Measurements from ENCODE around the gene TRIM8. TPM values are rescaled to one million over a fixed set of nuclear protein-coding genes. Genes with fewer than 3 reads are reported as not detected.
A peak's percentile ranks its signal among the peaks of the same experiment; 100 is the strongest.

The TRIM8 gene
- total RNA-seq, 1 experiment from 2014 or later, result 37.0 TPM

- Mint-ChIP-seq H3K9me3 (no peaks in the 10 kb centered on the region), H3K4me1 (peaks cover 0 to 1% of the 10 kb centered on the region in 2 experiments; a peak in 1 of 4 replicates), H3K36me3 (ENCODE audit: insufficient read depth in 1 of 3, low read depth in 3 of 3) (peaks cover 4 to 8% (median 5%) of the 10 kb centered on the region in 3 experiments; a peak in 5 of 7 replicates), H3K4me3 (peak overlapping the region in 1 of 2 experiments; percentile 62; a peak in 1 of 5 replicates), H3K27me3 (ENCODE audit: low read depth) (no peaks in the 10 kb centered on the region), H3K27ac (peak overlapping the region in 1 of 3 experiments; percentile 31; a peak in 1 of 7 replicates)
- no peak overlapping the region for H4K8ac ChIP-seq (replicated peaks; ENCODE audit: insufficient read length, low read depth, low read length)
- TF ChIP-seq CTCF (conservative IDR thresholded peaks at IDR 0.05), result no peak
- no peaks in the 10 kb centered on the region for H4K20me1 ChIP-seq (ENCODE audit: control insufficient read depth, insufficient read depth, insufficient read length)
- no peak overlapping the region for H4K91ac ChIP-seq (ENCODE audit: insufficient read length, low read depth, low read length)
- no peak overlapping the region for H3K27ac ChIP-seq (ENCODE audit: insufficient read length, low read depth, low read length)
- no peak overlapping the region for H2AK5ac ChIP-seq (ENCODE audit: insufficient read length, low read length)
- no peak for DNase-seq
- H3K79me1 ChIP-seq (ENCODE audit: insufficient read depth, low read depth, low read length, poor library complexity, severe bottlenecking), result peaks cover 2% of the 10 kb centered on the region
- H3K23me2 ChIP-seq (ENCODE audit: insufficient read length, low read depth, low read length, poor library complexity, severe bottlenecking), result no peaks in the 10 kb centered on the region
- no peak overlapping the region for H2BK12ac ChIP-seq (ENCODE audit: insufficient read length, low read depth, low read length)
- no CpG with 5 or more reads among the region's 6 CpGs for WGBS (ENCODE audit: extremely low coverage, insufficient read length, low lambda C conversion rate)
- no peak overlapping the region for H2BK15ac ChIP-seq (ENCODE audit: low read depth, low read length)
- no peak overlapping the region for H2BK120ac ChIP-seq (ENCODE audit: low read depth, low read length, poor library complexity, severe bottlenecking)
- H3K56ac ChIP-seq (ENCODE audit: insufficient read length, low read depth, low read length), result no peak overlapping the region
- H3K27me3 ChIP-seq (ENCODE audit: insufficient read depth, low read length), result no peaks in the 10 kb centered on the region
- no peaks in the 10 kb centered on the region for H3K4me1 ChIP-seq (ENCODE audit: insufficient read depth, low read length)
- H2BK5ac ChIP-seq (ENCODE audit: insufficient read length, low read length), result no peak overlapping the region
- no peak overlapping the region for H2BK20ac ChIP-seq (ENCODE audit: low read depth, low read length, poor library complexity, severe bottlenecking)
- H3K18ac ChIP-seq (ENCODE audit: insufficient read length, low read depth, low read length), result no peak overlapping the region
- no peak overlapping the region for H3T11ph ChIP-seq (ENCODE audit: low read length)
- no peak overlapping the region for H3K4ac ChIP-seq (ENCODE audit: low read depth, low read length)
- H3K79me2 ChIP-seq (ENCODE audit: insufficient read depth, low read length), result no peaks in the 10 kb centered on the region
- H3K23ac ChIP-seq (ENCODE audit: insufficient read length, low read depth, low read length), result no peak overlapping the region
- no peak overlapping the region for H3K14ac ChIP-seq (ENCODE audit: insufficient read depth, low read length)
- no peak overlapping the region for H2AFZ ChIP-seq (ENCODE audit: low read length)
- H3K9me3 ChIP-seq (ENCODE audit: control insufficient read depth, low read depth, low read length), result no peaks in the 10 kb centered on the region
- no peak overlapping the region for H3K4me2 ChIP-seq (ENCODE audit: insufficient read depth, insufficient read length, low read length)
- no peak overlapping the region for H4K5ac ChIP-seq (ENCODE audit: insufficient read length, low read depth, low read length)
- no peak overlapping the region for H3K9ac ChIP-seq (ENCODE audit: extremely low read depth, insufficient read length, low read length)
These were observed 60.6 kb downstream of the TRIM8 start for GRCh38 chr10:102704915-102705314.

All from H9 (cell line).